Immature natural killer cell (primary cell): ENCODE data around the gene OLFML2B. TPM values are rescaled to one million over a fixed set of nuclear protein-coding genes. Genes with fewer than 3 reads are reported as not detected.
"Not testable (repeated sequence)": the region's sequence is repeated elsewhere in the genome, so short reads cannot be mapped to it uniquely, and the experiment has no call there.

Experiments used
- DNase-seq, 3 donors: peaks; one replicate each; pipeline ENCODE4 v3.0.0; 2022; ENCODE audit warnings: mixed read lengths in 1 of 3
- H3K27ac Mint-ChIP-seq, 6 donors: one replicate each; pipeline ENCODE4 v1.8.0; 2020; ENCODE audit warnings: mixed read lengths in 6 of 6, mild to moderate bottlenecking in 5 of 6, inconsistent platforms in 4 of 6, moderate library complexity in 3 of 6
- H3K27me3 Mint-ChIP-seq, 3 donors: one replicate each; pipeline ENCODE4 v1.8.0; 2020 to 2021; ENCODE audit warnings: low read depth in 3 of 3, mild to moderate bottlenecking in 3 of 3, mixed read lengths in 3 of 3, moderate library complexity in 3 of 3, inconsistent platforms in 1 of 3
- H3K36me3 Mint-ChIP-seq, 3 donors: one replicate each; pipeline ENCODE4 v1.8.0; 2020; ENCODE audit warnings: mixed read lengths in 3 of 3, inconsistent platforms in 2 of 3, mild to moderate bottlenecking in 2 of 3
- H3K4me1 Mint-ChIP-seq, 2 donors: one replicate each; pipeline ENCODE4 v1.8.0; 2020; ENCODE audit warnings: inconsistent platforms in 2 of 2, mild to moderate bottlenecking in 2 of 2, mixed read lengths in 2 of 2, moderate library complexity in 1 of 2
- H3K4me3 Mint-ChIP-seq, 5 donors: one replicate each; pipeline ENCODE4 v1.8.0; 2020; ENCODE audit warnings: mild to moderate bottlenecking in 5 of 5, mixed read lengths in 5 of 5, inconsistent platforms in 3 of 5, moderate library complexity in 3 of 5
- H3K9me3 Mint-ChIP-seq, 6 donors: one replicate each; pipeline ENCODE4 v1.8.0; 2020; ENCODE audit warnings: mild to moderate bottlenecking in 6 of 6, mixed read lengths in 6 of 6, inconsistent platforms in 4 of 6, moderate library complexity in 3 of 6
- polyA plus RNA-seq, 3 donors: library from polyadenylated mRNA; unstranded; fragments of 300-500 nt; fragmentation: Illumina TruSeq; gene quantifications; one replicate each; pipeline ENCODE4 v1.2.3, GENCODE V29; 2021

The OLFML2B gene
- polyA plus RNA-seq, 3 donors from 2014 or later, result not detected

GRCh38 chr1:162056043-162056442 lies 32.4 kb upstream of the OLFML2B start:
- Mint-ChIP-seq H3K4me3 (no peak overlapping the region), H3K4me1 (no peaks in the 10 kb centered on the region), H3K27ac (no peak overlapping the region), H3K27me3 (peaks cover 3 to 6% (median 3%) of the 10 kb centered on the region in 3 donors), H3K9me3 (no peaks in the 10 kb centered on the region), H3K36me3 (no peaks in the 10 kb centered on the region)
- peak; percentile 34 to 42 (median 39) for DNase-seq

GRCh38 chr1:162055062-162055461 lies 31.4 kb upstream of the OLFML2B start:
- DNase-seq, result no peak
- H3K4me3 Mint-ChIP-seq, result no peak overlapping the region
- peaks cover 2 to 3% (median 3%) of the 10 kb centered on the region in 3 donors for H3K27me3 Mint-ChIP-seq
- no peaks in the 10 kb centered on the region for H3K36me3 Mint-ChIP-seq
- no peaks in the 10 kb centered on the region for H3K4me1 Mint-ChIP-seq
- H3K9me3 Mint-ChIP-seq, result no peaks in the 10 kb centered on the region
- H3K27ac Mint-ChIP-seq, result peak overlapping the region in 1 of 6 donors; percentile 6

- H3K4me3 Mint-ChIP-seq, H3K27ac Mint-ChIP-seq, H3K4me1 Mint-ChIP-seq, DNase-seq, H3K36me3 Mint-ChIP-seq, H3K9me3 Mint-ChIP-seq, H3K27me3 Mint-ChIP-seq: not testable (repeated sequence)
Measured at GRCh38 chr1:162053949-162054348, 30.3 kb upstream of the OLFML2B start.

- no peak overlapping the region for H3K4me3 Mint-ChIP-seq
- H3K27me3 Mint-ChIP-seq, result peaks cover 0 to 2% (median 1%) of the 10 kb centered on the region in 3 donors
- DNase-seq, result no peak
- no peaks in the 10 kb centered on the region for H3K9me3 Mint-ChIP-seq
- no peaks in the 10 kb centered on the region for H3K4me1 Mint-ChIP-seq
- no peak overlapping the region for H3K27ac Mint-ChIP-seq
- no peaks in the 10 kb centered on the region for H3K36me3 Mint-ChIP-seq
Measured at GRCh38 chr1:162046921-162047320, 23.3 kb upstream of the OLFML2B start.

- Mint-ChIP-seq H3K27ac (no peak overlapping the region), H3K36me3 (no peaks in the 10 kb centered on the region), H3K27me3 (peaks cover 0 to 5% (median 4%) of the 10 kb centered on the region in 3 donors), H3K9me3 (no peaks in the 10 kb centered on the region), H3K4me3 (no peak overlapping the region), H3K4me1 (no peaks in the 10 kb centered on the region)
- DNase-seq, result no peak
Measured at GRCh38 chr1:162042361-162042760, 18.7 kb upstream of the OLFML2B start.

- Mint-ChIP-seq H3K4me3 (no peak overlapping the region), H3K27ac (no peak overlapping the region), H3K4me1 (no peaks in the 10 kb centered on the region), H3K27me3 (peaks cover 0 to 10% (median 5%) of the 10 kb centered on the region in 3 donors), H3K36me3 (no peaks in the 10 kb centered on the region), H3K9me3 (no peaks in the 10 kb centered on the region)
- DNase-seq, result no peak
Measured at GRCh38 chr1:162040657-162041056, 17.0 kb upstream of the OLFML2B start.

- no peak for DNase-seq
- Mint-ChIP-seq H3K4me1 (no peaks in the 10 kb centered on the region), H3K9me3 (no peaks in the 10 kb centered on the region), H3K36me3 (no peaks in the 10 kb centered on the region), H3K27ac (no peak overlapping the region), H3K4me3 (no peak overlapping the region), H3K27me3 (peaks cover 0 to 10% (median 5%) of the 10 kb centered on the region in 3 donors)
Measured at GRCh38 chr1:162040001-162040400, 16.3 kb upstream of the OLFML2B start.

GRCh38 chr1:162038624-162039023 lies 15.0 kb upstream of the OLFML2B start:
- DNase-seq, result no peak
- H3K4me1 Mint-ChIP-seq, result no peaks in the 10 kb centered on the region
- H3K27ac Mint-ChIP-seq, result no peak overlapping the region
- no peaks in the 10 kb centered on the region for H3K36me3 Mint-ChIP-seq
- H3K9me3 Mint-ChIP-seq, result no peaks in the 10 kb centered on the region
- H3K27me3 Mint-ChIP-seq, result peaks cover 2 to 12% (median 10%) of the 10 kb centered on the region in 3 donors
- H3K4me3 Mint-ChIP-seq, result no peak overlapping the region

GRCh38 chr1:162036163-162036562 lies 12.5 kb upstream of the OLFML2B start:
- DNase-seq, result no peak
- H3K27me3 Mint-ChIP-seq, result peaks cover 6 to 20% (median 9%) of the 10 kb centered on the region in 3 donors
- no peak overlapping the region for H3K27ac Mint-ChIP-seq
- no peak overlapping the region for H3K4me3 Mint-ChIP-seq
- no peaks in the 10 kb centered on the region for H3K36me3 Mint-ChIP-seq
- H3K4me1 Mint-ChIP-seq, result no peaks in the 10 kb centered on the region
- no peaks in the 10 kb centered on the region for H3K9me3 Mint-ChIP-seq

- Mint-ChIP-seq H3K4me1 (no peaks in the 10 kb centered on the region), H3K36me3 (no peaks in the 10 kb centered on the region), H3K27ac (no peak overlapping the region), H3K9me3 (no peaks in the 10 kb centered on the region), H3K4me3 (no peak overlapping the region), H3K27me3 (peaks cover 6 to 21% (median 9%) of the 10 kb centered on the region in 3 donors)
- no peak for DNase-seq
Measured at GRCh38 chr1:162035241-162035640, 11.6 kb upstream of the OLFML2B start.

GRCh38 chr1:162033428-162033827 lies 9.8 kb upstream of the OLFML2B start:
- H3K27ac Mint-ChIP-seq, result no peak overlapping the region
- no peak overlapping the region for H3K4me3 Mint-ChIP-seq
- H3K27me3 Mint-ChIP-seq, result peaks cover 7 to 23% (median 9%) of the 10 kb centered on the region in 3 donors
- no peak for DNase-seq
- no peaks in the 10 kb centered on the region for H3K36me3 Mint-ChIP-seq
- H3K9me3 Mint-ChIP-seq, result no peaks in the 10 kb centered on the region
- no peaks in the 10 kb centered on the region for H3K4me1 Mint-ChIP-seq

- H3K27me3 Mint-ChIP-seq, result peaks cover 10 to 32% (median 12%) of the 10 kb centered on the region in 3 donors
- no peak overlapping the region for H3K4me3 Mint-ChIP-seq
- H3K4me1 Mint-ChIP-seq, result no peaks in the 10 kb centered on the region
- no peak overlapping the region for H3K27ac Mint-ChIP-seq
- no peaks in the 10 kb centered on the region for H3K9me3 Mint-ChIP-seq
- DNase-seq, result no peak
- peaks cover 0 to 5% (median 0%) of the 10 kb centered on the region in 3 donors for H3K36me3 Mint-ChIP-seq
Measured at GRCh38 chr1:162030759-162031280, 7.2 kb upstream of the OLFML2B start.

- Mint-ChIP-seq H3K27me3 (peaks cover 10 to 35% (median 11%) of the 10 kb centered on the region in 3 donors), H3K36me3 (peaks cover 0 to 5% (median 0%) of the 10 kb centered on the region in 3 donors), H3K27ac (no peak overlapping the region), H3K4me3 (no peak overlapping the region), H3K9me3 (no peaks in the 10 kb centered on the region), H3K4me1 (peaks cover 3 to 5% of the 10 kb centered on the region in 2 donors)
- DNase-seq, result no peak
Measured at GRCh38 chr1:162029157-162029556, 5.5 kb upstream of the OLFML2B start.

- Mint-ChIP-seq H3K27me3 (peaks cover 8 to 31% (median 10%) of the 10 kb centered on the region in 3 donors), H3K9me3 (no peaks in the 10 kb centered on the region), H3K36me3 (peaks cover 0 to 5% (median 0%) of the 10 kb centered on the region in 3 donors), H3K27ac (no peak overlapping the region), H3K4me3 (no peak overlapping the region), H3K4me1 (peaks cover 6 to 8% of the 10 kb centered on the region in 2 donors)
- no peak for DNase-seq
Measured at GRCh38 chr1:162028726-162029125, 5.1 kb upstream of the OLFML2B start.

GRCh38 chr1:162026881-162027280 lies 3.2 kb upstream of the OLFML2B start:
- no peaks in the 10 kb centered on the region for H3K9me3 Mint-ChIP-seq
- no peak overlapping the region for H3K4me3 Mint-ChIP-seq
- H3K27me3 Mint-ChIP-seq, result peaks cover 13 to 40% (median 17%) of the 10 kb centered on the region in 3 donors
- DNase-seq, result no peak
- peaks cover 0 to 5% (median 0%) of the 10 kb centered on the region in 3 donors for H3K36me3 Mint-ChIP-seq
- peaks cover 10 to 15% of the 10 kb centered on the region in 2 donors for H3K4me1 Mint-ChIP-seq
- no peak overlapping the region for H3K27ac Mint-ChIP-seq
